Upper lobe of right lung (tissue), 1 donor: ENCODE data around the gene ZNF276. TPM values are rescaled to one million over a fixed set of nuclear protein-coding genes. Genes with fewer than 3 reads are reported as not detected.

Experiments used
- ATAC-seq: fragments of 200-7000 bp; cut with Tn5 transposase; one replicate; pipeline ENCODE4 v1.9.1; 2020; ENCODE audit warnings: mild to moderate bottlenecking, moderate library complexity
- DNase-seq: peaks from one replicate; pipeline ENCODE4 v3.0.0-alpha.2; 2020
- H3K27ac ChIP-seq: fragments of 200-600 bp; one replicate; pipeline ENCODE4 v1.8.0; 2022
- H3K27me3 ChIP-seq: fragments of 200-600 bp; one replicate; pipeline ENCODE4 v1.8.0; 2022; ENCODE audit warnings: mild to moderate bottlenecking
- H3K36me3 ChIP-seq: fragments of 200-600 bp; one replicate; pipeline ENCODE4 v1.8.0; 2022
- H3K4me1 ChIP-seq: fragments of 200-600 bp; one replicate; pipeline ENCODE4 v1.8.0; 2022
- H3K4me3 ChIP-seq: fragments of 200-600 bp; one replicate; pipeline ENCODE4 v1.8.0; 2022; ENCODE audit warnings: mild to moderate bottlenecking
- H3K9me3 ChIP-seq: fragments of 200-600 bp; one replicate; pipeline ENCODE4 v1.8.0; 2022
- CTCF ChIP-seq: fragments of 200-600 bp; IDR thresholded peaks from one replicate; pipeline ENCODE4 v1.8.0; 2022; ENCODE audit warnings: antibody characterized with exemption
- intact Hi-C: fragments of 100-400 bp; cut with DNase I; formaldehyde crosslinking; loops from one replicate; pipeline ENCODE4 v1.11.0; 2022
- total RNA-seq: library from RNA; stranded (reverse); fragmentation: NEBNext Ultra II Directional; extraction: Animal tissue kit (Norgen Biotek cat#: 25700); gene quantifications from one replicate; pipeline ENCODE4 v1.2.1, GENCODE V29; 2021
- donor health status: DM: no; HTN: yes; CAD: no; lungs with severe emphysema.

Gene ZNF276
- total RNA-seq, 1 donor from 2014 or later, result 35.8 TPM

GRCh38 chr16:89709716-89710432, 11.5 kb upstream of the ZNF276 start:
- intact Hi-C loops, result loop anchor here (5.0 kb wide), 1 partner anchor 82 kb away; no protein-coding TSS in a partner anchor
- ATAC-seq (no peak), DNase-seq (no peak)
- peaks cover 7% of the 10 kb centered on the region for H3K27me3 ChIP-seq
- no peaks in the 10 kb centered on the region for H3K9me3 ChIP-seq
- no peak for TF ChIP-seq CTCF
- H3K36me3 ChIP-seq, result no peaks in the 10 kb centered on the region
- H3K4me1 ChIP-seq, result peaks cover 8% of the 10 kb centered on the region
- no peak overlapping the region for H3K27ac ChIP-seq
- H3K4me3 ChIP-seq, result no peak overlapping the region

DNA sequence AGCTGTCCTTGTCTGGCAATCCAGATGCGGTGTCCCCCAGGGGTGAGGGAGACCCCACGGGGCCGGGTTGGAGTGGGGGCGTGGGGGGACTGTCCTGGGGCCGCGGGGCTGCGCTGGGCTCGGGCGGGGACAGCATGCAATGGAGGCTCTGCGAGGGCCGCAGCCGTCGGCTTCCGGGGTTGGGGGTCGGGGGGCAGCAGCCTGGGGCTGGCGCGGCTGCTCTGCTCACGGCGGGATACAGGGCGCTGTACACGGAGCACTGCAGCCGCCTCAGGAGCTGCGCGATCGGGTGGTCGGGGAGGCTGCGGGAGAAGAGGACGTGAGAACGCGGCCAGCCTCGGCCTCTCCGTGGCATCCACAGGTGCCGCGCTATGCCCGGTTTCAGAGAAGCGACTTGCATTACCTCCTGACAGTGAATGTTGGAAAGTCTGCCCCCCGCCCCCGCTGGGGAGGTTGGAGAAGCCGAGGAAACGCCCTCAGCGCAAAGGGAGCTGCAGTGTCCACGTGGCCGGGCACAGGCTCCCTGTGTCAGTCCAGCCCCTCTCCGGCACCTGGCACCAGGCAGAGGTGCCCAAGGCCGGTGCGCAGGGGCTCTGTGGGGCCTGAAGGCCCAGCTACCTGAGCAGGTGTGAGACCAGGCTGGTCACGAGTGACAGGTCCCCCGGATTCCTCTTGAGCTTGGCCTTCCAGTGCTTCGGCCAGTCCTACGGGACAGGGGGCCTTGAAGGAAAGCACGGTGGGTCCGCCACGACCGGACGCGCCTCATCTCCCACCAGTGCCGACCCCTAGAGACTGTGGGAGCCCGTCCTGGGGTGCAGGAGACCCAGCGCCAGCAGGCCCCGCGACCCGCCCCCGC, 10.4 kb upstream of the ZNF276 start:
- intact Hi-C loops, result no loop called here
- DNase-seq (no peak), ATAC-seq (no peak)
- no peak overlapping the region for H3K4me3 ChIP-seq
- no peak for TF ChIP-seq CTCF
- H3K9me3 ChIP-seq, result no peaks in the 10 kb centered on the region
- peaks cover 8% of the 10 kb centered on the region for H3K4me1 ChIP-seq
- no peaks in the 10 kb centered on the region for H3K36me3 ChIP-seq
- no peak overlapping the region for H3K27ac ChIP-seq
- peaks cover 7% of the 10 kb centered on the region for H3K27me3 ChIP-seq

- TF ChIP-seq CTCF, result no peak
- H3K36me3 ChIP-seq, result no peaks in the 10 kb centered on the region
- no peaks in the 10 kb centered on the region for H3K9me3 ChIP-seq
- no peak overlapping the region for H3K27ac ChIP-seq
- ATAC-seq, result peak; percentile 80
- H3K4me1 ChIP-seq, result peaks cover 4% of the 10 kb centered on the region
- intact Hi-C loops, result no loop called here
- peaks cover 7% of the 10 kb centered on the region for H3K27me3 ChIP-seq
- DNase-seq, result peak; percentile 78
- peak overlapping the region; percentile 26 for H3K4me3 ChIP-seq
Observed at GRCh38 chr16:89711601-89712273, 9.6 kb upstream of the ZNF276 start.

DNA sequence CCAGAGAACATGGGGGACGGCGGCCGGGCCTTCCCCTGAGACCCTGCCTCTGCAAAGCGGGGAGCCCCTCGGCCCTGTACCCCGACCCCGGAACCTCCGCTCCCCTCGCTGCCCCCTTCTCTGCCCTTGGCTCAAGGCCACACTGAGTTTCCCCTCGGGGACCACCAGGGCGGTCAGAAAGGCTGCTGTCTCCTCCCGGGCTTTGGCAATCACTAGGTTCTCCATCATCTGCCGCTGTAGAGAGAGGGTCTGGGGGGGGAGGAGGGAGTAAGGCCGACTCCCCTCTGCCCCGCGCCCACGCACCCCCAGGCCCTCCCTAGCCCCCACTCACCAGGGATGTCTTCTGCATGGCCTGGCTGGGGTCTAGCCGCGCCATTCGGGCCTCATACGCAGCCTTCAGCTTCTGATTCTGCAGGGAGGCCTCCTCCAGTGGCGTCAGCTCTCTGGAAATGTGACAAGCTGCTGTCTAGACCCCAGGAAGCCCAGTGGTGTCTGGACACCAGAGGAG, 9.0 kb upstream of the ZNF276 start:
- Histone ChIP-seq H3K4me1 (peaks cover 4% of the 10 kb centered on the region), H3K27ac (no peak overlapping the region), H3K9me3 (no peaks in the 10 kb centered on the region), H3K27me3 (peaks cover 7% of the 10 kb centered on the region), H3K36me3 (no peaks in the 10 kb centered on the region), H3K4me3 (peak overlapping the region; percentile 26)
- no peak for ATAC-seq
- intact Hi-C loops, result no loop called here
- no peak for TF ChIP-seq CTCF
- DNase-seq, result no peak

GRCh38 chr16:89716493-89716892, 4.8 kb upstream of the ZNF276 start:
- intact Hi-C loops, result no loop called here
- Histone ChIP-seq H3K27ac (no peak overlapping the region), H3K27me3 (peaks cover 7% of the 10 kb centered on the region), H3K9me3 (no peaks in the 10 kb centered on the region), H3K4me1 (peaks cover 17% of the 10 kb centered on the region), H3K36me3 (no peaks in the 10 kb centered on the region), H3K4me3 (no peak overlapping the region)
- DNase-seq (no peak), ATAC-seq (no peak)
- TF ChIP-seq CTCF, result no peak
